HG03066 (cell line): ENCODE data around the gene ELAC2.

ENCODE experiments used
- ATAC-seq: cut with Tn5 transposase; IDR thresholded peaks from one replicate; pipeline ENCODE4 v1.9.1; 2021; ENCODE audit warnings: low read depth; ENCODE audit not compliant: unreplicated experiment

The ELAC2 gene

GRCh38 chr17:13024526-13025257 lies 6.9 kb upstream of the ELAC2 start:
- ATAC-seq, result no peak

- no peak for ATAC-seq
These were observed 6.2 kb upstream of the ELAC2 start for GRCh38 chr17:13024016-13024415.

GRCh38 chr17:13016881-13017654 lies 759 bp downstream of the ELAC2 start:
- peak; percentile 15 for ATAC-seq

GRCh38 chr17:13014801-13015200 lies 3.0 kb downstream of the ELAC2 start:
- ATAC-seq, result no peak

- ATAC-seq, result no peak
These were observed 6.9 kb downstream of the ELAC2 start for GRCh38 chr17:13010959-13011358.

- no peak for ATAC-seq
These were observed 9.4 kb downstream of the ELAC2 start for GRCh38 chr17:13008461-13008860.

- no peak for ATAC-seq
These were observed 12.3 kb downstream of the ELAC2 start for GRCh38 chr17:13005530-13005929.

- ATAC-seq, result no peak
These were observed 13.5 kb downstream of the ELAC2 start for GRCh38 chr17:13004336-13004735.

- ATAC-seq, result no peak
These were observed 13.9 kb downstream of the ELAC2 start for GRCh38 chr17:13003927-13004326.

GRCh38 chr17:13003454-13003851 lies 14.4 kb downstream of the ELAC2 start:
- no peak for ATAC-seq

- no peak for ATAC-seq
These were observed 14.9 kb downstream of the ELAC2 start for GRCh38 chr17:13002761-13003453.

- no peak for ATAC-seq
These were observed 15.7 kb downstream of the ELAC2 start for GRCh38 chr17:13001991-13002615.

GRCh38 chr17:13000561-13000960 lies 17.3 kb downstream of the ELAC2 start:
- no peak for ATAC-seq

- no peak for ATAC-seq
These were observed 19.0 kb downstream of the ELAC2 start for GRCh38 chr17:12998874-12999273.

GRCh38 chr17:12998461-12998860 lies 19.4 kb downstream of the ELAC2 start:
- ATAC-seq, result no peak

- ATAC-seq, result no peak
These were observed 20.9 kb downstream of the ELAC2 start for GRCh38 chr17:12996941-12997340.

- ATAC-seq, result no peak
These were observed 21.5 kb downstream of the ELAC2 start for GRCh38 chr17:12996357-12996756.

- no peak for ATAC-seq
These were observed 21.9 kb downstream of the ELAC2 start for GRCh38 chr17:12995896-12996295.

GRCh38 chr17:12995106-12995895 lies 22.5 kb downstream of the ELAC2 start:
- no peak for ATAC-seq
